GM21423 (cell line): Measurements from ENCODE around the gene OSBPL3.
A peak's percentile ranks its signal among the peaks of the same experiment; 100 is the strongest.
"Not testable (repeated sequence)": the region's sequence is repeated elsewhere in the genome, so short reads cannot be mapped to it uniquely, and the experiment has no call there.

ENCODE experiments used
- ATAC-seq: cut with Tn5 transposase; IDR thresholded peaks from one replicate; pipeline ENCODE4 v1.9.1; 2021; ENCODE audit warnings: mild to moderate bottlenecking, moderate library complexity; ENCODE audit not compliant: unreplicated experiment

OSBPL3 gene

GRCh38 chr7:24923172-24923865, 56.7 kb downstream of the OSBPL3 start:
- no peak for ATAC-seq

- ATAC-seq: no peak
Measured at GRCh38 chr7:24922099-24922773, 57.7 kb downstream of the OSBPL3 start.

- ATAC-seq: no peak
Measured at GRCh38 chr7:24921362-24921679, 58.7 kb downstream of the OSBPL3 start.

GRCh38 chr7:24920451-24921361, 59.3 kb downstream of the OSBPL3 start:
- no peak for ATAC-seq

- no peak for ATAC-seq
Measured at GRCh38 chr7:24917510-24918239, 62.3 kb downstream of the OSBPL3 start.

- no peak for ATAC-seq
Measured at GRCh38 chr7:24916463-24917040, 63.4 kb downstream of the OSBPL3 start.

- no peak for ATAC-seq
Measured at GRCh38 chr7:24914465-24914859, 65.5 kb downstream of the OSBPL3 start.

GRCh38 chr7:24913801-24914464, 66.0 kb downstream of the OSBPL3 start:
- ATAC-seq: no peak

GRCh38 chr7:24912874-24913514, 67.0 kb downstream of the OSBPL3 start:
- no peak for ATAC-seq

- no peak for ATAC-seq
Measured at GRCh38 chr7:24912424-24912823, 67.6 kb downstream of the OSBPL3 start.

- ATAC-seq: peak; percentile 37
Measured at GRCh38 chr7:24911213-24911603, 68.8 kb downstream of the OSBPL3 start.

GRCh38 chr7:24910551-24911212, 69.3 kb downstream of the OSBPL3 start:
- no peak for ATAC-seq

- ATAC-seq: no peak
Measured at GRCh38 chr7:24908727-24909126, 71.3 kb downstream of the OSBPL3 start.

GRCh38 chr7:24908166-24908565, 71.8 kb downstream of the OSBPL3 start:
- no peak for ATAC-seq

- peak; percentile 47 for ATAC-seq
Measured at GRCh38 chr7:24907311-24907886, 72.6 kb downstream of the OSBPL3 start.

- no peak for ATAC-seq
Measured at GRCh38 chr7:24905996-24906770, 73.8 kb downstream of the OSBPL3 start.

- not testable (repeated sequence) for ATAC-seq
Measured at GRCh38 chr7:24903992-24904391, 76.0 kb downstream of the OSBPL3 start.

- no peak for ATAC-seq
Measured at GRCh38 chr7:24903559-24903958, 76.4 kb downstream of the OSBPL3 start.
